GM10847 (cell line): Measurements from ENCODE around the gene LRP2.

ENCODE experiments used
- POLR2A ChIP-seq: IDR thresholded peaks from 2 replicates; pipeline ENCODE4 v1.6.1; 2011; ENCODE audit not compliant: insufficient read length; ENCODE audit errors: extremely low read depth

LRP2 gene

GRCh38 chr2:169324581-169325260 lies 37.6 kb downstream of the LRP2 start:
- TF ChIP-seq POLR2A = no peak

GRCh38 chr2:169323841-169324240 lies 38.5 kb downstream of the LRP2 start:
- no peak for TF ChIP-seq POLR2A

GRCh38 chr2:169320561-169320960 lies 41.8 kb downstream of the LRP2 start:
- TF ChIP-seq POLR2A = no peak

- TF ChIP-seq POLR2A = no peak
These were observed 47.0 kb downstream of the LRP2 start for GRCh38 chr2:169315357-169315756.

GRCh38 chr2:169303579-169304305 lies 58.6 kb downstream of the LRP2 start:
- TF ChIP-seq POLR2A = no peak

- TF ChIP-seq POLR2A = no peak
These were observed 60.0 kb downstream of the LRP2 start for GRCh38 chr2:169302364-169302763.

DNA sequence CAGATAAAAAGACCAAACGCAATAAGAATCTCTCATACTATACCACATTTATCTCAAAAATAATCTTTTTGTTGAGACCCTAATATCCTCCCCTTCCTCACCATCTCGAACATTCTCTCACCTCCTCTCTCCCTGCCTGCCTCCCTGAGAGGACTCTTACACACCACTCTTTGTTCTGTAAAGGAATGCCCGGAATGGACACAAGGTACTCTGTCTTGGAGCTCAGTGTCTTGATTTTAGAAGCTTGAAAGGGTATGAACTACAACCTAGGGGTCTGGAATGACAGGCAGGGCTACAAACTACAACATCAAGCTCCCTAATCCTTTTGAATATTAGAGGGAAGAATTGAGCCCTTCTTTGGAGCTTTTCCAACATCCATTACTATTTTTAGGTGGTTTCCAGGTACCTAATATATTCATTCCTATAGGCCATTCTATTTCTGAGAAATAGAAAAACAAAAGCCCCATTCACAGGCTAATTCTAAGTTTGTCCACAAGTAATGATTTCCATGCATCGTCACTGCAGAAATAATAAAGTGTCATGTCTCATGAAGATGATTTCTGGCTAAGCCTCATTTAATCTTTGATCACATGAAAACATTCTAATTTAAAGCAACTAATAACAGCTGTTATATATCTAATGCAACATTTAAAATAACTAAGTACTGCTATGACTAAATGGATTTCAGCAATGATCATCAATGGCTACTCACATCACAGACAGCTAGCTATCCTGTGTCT lies 60.6 kb downstream of the LRP2 start:
- TF ChIP-seq POLR2A = no peak

DNA sequence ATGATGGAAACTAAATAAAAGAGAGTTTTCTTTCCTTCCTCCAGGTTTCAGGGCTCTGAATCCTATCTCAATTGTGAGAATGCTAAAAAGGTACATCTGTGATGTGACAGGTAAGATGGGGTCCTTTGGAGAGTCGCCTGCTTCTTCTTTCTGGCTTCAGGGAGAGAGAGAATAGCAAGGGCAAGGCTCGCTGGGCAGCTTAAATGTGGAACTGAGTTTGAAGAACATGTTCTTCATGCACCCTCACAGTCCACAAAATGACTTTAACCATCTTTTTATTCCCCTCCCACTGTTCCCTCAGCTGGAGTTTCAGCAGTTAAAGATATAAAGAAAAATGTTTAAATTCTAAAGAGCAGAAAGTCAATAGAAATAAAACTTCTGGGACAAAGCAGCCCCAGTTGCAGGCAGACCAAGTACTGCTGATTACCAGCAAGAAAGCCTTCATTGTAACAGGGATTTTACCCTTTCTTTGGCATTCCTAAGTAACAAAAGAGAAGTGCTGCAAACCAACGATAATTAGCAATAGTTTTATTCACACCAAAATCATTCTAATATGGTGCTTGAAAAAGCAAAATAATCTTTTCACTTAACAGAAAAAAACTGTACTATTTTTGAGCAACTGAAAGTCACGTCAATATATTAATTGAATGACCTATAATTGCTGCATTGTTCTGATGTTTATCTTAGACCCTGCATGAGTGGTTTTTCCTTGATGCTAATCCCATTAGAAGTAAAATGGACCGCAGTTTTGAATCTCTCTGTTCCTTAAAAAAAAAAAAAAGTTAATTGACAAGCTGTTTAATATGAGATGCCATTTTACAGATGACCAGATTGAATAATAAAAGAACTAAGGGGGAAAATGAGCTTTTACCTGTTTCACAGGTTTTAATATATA lies 61.5 kb downstream of the LRP2 start:
- no peak for TF ChIP-seq POLR2A

DNA sequence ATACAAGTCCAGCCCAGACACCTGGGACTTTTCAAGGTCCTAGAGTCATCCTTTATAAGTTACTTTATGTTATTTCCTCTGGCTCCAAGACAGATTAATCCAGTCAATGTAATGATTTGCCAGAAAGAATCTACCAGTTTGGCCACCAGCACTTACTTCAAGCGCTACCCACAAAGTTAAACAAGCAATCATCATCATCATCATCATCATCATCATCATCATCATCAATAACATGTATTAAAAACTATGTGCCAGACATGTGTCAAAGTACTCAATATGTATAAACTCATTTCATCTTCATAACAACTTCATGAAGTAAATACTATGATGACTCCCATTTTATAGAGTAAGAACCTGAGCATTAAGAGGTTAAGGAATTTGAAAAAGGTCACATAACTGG lies 64.3 kb downstream of the LRP2 start:
- no peak for TF ChIP-seq POLR2A

DNA sequence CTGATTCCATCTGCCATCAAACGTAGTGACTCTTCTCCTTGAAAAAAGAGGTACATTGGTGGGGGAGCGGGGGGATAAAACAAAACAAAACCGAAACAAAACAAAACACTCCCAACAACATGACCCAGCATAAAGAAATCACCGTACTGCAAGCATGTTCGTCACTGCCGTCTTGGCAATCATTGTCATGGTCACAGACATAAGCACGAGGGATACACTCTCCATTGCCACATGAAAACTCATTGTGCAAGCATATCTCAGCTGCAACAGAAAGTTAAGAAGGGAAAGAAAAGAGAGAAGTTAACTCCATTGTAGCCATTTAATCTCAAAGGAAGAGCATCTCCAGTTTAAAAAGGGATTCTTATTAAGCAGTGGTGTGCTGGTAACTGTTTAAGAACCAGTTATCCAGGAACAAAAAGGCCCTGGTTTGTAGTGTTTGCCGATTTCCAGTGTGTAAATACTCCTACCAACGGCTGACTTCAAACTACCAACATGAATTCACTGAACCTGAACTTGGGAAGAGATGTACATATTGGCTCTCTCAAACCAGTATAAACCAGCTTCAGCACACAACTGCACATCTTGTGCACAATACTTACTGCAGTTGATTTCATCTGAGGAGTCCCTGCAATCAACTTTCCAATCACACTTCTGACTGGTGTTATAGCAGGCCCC lies 68.2 kb downstream of the LRP2 start:
- TF ChIP-seq POLR2A = no peak

- TF ChIP-seq POLR2A = no peak
These were observed 70.8 kb downstream of the LRP2 start for GRCh38 chr2:169291517-169291916.

GRCh38 chr2:169290433-169290832 lies 71.9 kb downstream of the LRP2 start:
- no peak for TF ChIP-seq POLR2A

DNA sequence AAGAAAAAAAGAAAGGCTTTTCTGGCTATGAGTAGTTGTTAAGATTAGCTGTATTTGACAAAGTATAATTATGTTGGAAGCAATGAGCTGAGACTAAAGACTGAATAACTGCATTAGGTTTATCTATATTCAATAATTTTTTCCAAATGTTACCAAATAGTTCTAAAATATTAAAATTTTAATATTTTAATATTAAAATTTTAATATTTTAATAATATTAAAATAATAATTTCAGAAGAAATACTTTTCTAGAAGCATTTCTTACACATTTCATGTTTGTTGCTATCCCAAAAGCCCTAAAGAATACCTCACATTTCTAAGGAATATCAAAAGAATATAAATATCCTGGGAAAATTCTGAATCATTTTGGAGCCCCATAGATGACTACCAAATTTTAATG lies 74.7 kb downstream of the LRP2 start:
- no peak for TF ChIP-seq POLR2A

- TF ChIP-seq POLR2A = no peak
These were observed 75.6 kb downstream of the LRP2 start for GRCh38 chr2:169286624-169287231.
